Activated CD8-positive, alpha-beta T cell treated with anti-CD3 and anti-CD28 coated beads for 36 hours (primary cell): ENCODE data around the gene PDIA5. TPM values are rescaled to one million over a fixed set of nuclear protein-coding genes. Genes with fewer than 3 reads are reported as not detected.

Experiments
- ATAC-seq: fragments of 200-7000 bp; cut with Tn5 transposase; one replicate; pipeline ENCODE4 v1.10.0; 2021; ENCODE audit warnings: mild to moderate bottlenecking, moderate library complexity
- CTCF ChIA-PET: fragments of 350-600 bp; sonication (Branson Sonifier 250); formaldehyde crosslinking; loops from one replicate; lab custom pipeline; 2021; ENCODE audit warnings: antibody characterized with exemption; lab: Charles Lee
- POLR2A ChIA-PET: fragments of 350-600 bp; sonication (Branson Sonifier 250); formaldehyde crosslinking; loops from one replicate; lab custom pipeline; 2021; ENCODE audit warnings: antibody characterized with exemption; lab: Charles Lee
- DNase-seq: peaks from one replicate; pipeline ENCODE4 v3.0.0-alpha.2; 2020
- H3K27ac Mint-ChIP-seq: one replicate; pipeline ENCODE4 v1.8.0; 2021; ENCODE audit warnings: mild to moderate bottlenecking, mixed read lengths
- H3K27me3 Mint-ChIP-seq: one replicate; pipeline ENCODE4 v1.8.0; 2021; ENCODE audit warnings: mixed read lengths
- H3K36me3 Mint-ChIP-seq: one replicate; pipeline ENCODE4 v1.8.0; 2021; ENCODE audit warnings: low read depth, mixed read lengths
- H3K4me1 Mint-ChIP-seq: one replicate; pipeline ENCODE4 v1.8.0; 2021; ENCODE audit warnings: low read depth, mixed read lengths
- H3K4me3 Mint-ChIP-seq: one replicate; pipeline ENCODE4 v1.8.0; 2021; ENCODE audit warnings: mild to moderate bottlenecking, moderate library complexity, mixed read lengths
- H3K9me3 Mint-ChIP-seq: one replicate; pipeline ENCODE4 v1.8.0; 2021; ENCODE audit warnings: mixed read lengths
- intact Hi-C: fragments of 100-400 bp; cut with micrococcal nuclease; formaldehyde crosslinking; loops from one replicate; pipeline ENCODE4 v1.10.0; 2022
- total RNA-seq, 2 experiments: library from RNA; stranded (reverse); gene quantifications; one replicate each; pipeline ENCODE4 v1.2.3, GENCODE V29; 2021
- TF ChIP-seq, protein P1 (sequence below): fragments of 200-600 bp; IDR thresholded peaks from one replicate; pipeline ENCODE4 v1.8.0; 2022; ENCODE audit warnings: antibody characterized with exemption, mild to moderate bottlenecking

PDIA5 gene
- total RNA-seq, 2 experiments from 2014 or later: 17.9 to 19.0 TPM

DNA sequence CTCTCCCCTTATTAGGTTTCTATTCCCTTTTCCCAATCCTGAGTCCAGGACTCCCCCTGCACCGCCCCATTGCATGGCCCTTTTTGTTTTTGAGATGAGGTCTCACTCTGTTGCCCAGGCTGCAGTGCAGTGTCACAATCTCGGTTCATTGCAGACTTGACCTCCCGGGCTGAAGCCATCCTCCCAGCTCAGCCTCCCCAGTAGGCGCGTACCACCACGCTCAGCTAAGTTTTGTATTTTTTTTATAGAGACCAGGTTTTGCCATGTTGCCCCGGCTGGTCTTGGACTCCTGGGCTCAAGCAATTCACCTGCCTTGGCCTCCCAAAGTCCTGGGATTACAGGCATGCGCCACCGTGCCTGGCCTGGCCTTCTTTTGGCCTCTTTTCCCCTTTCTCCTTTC, 29.3 kb downstream of the PDIA5 start:
- Mint-ChIP-seq H3K9me3 (no peaks in the 10 kb centered on the region), H3K27me3 (no peaks in the 10 kb centered on the region), H3K4me3 (no peak overlapping the region), H3K27ac (no peak overlapping the region), H3K4me1 (peaks cover 4% of the 10 kb centered on the region), H3K36me3 (peaks cover 36% of the 10 kb centered on the region)
- DNase-seq (no peak), ATAC-seq (no peak)
- TF ChIP-seq, protein P1, sequence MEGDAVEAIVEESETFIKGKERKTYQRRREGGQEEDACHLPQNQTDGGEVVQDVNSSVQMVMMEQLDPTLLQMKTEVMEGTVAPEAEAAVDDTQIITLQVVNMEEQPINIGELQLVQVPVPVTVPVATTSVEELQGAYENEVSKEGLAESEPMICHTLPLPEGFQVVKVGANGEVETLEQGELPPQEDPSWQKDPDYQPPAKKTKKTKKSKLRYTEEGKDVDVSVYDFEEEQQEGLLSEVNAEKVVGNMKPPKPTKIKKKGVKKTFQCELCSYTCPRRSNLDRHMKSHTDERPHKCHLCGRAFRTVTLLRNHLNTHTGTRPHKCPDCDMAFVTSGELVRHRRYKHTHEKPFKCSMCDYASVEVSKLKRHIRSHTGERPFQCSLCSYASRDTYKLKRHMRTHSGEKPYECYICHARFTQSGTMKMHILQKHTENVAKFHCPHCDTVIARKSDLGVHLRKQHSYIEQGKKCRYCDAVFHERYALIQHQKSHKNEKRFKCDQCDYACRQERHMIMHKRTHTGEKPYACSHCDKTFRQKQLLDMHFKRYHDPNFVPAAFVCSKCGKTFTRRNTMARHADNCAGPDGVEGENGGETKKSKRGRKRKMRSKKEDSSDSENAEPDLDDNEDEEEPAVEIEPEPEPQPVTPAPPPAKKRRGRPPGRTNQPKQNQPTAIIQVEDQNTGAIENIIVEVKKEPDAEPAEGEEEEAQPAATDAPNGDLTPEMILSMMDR: no peak
- ChIA-PET POLR2A (no interaction called here), CTCF (no interaction called here)
- intact Hi-C loops: no loop called here

DNA sequence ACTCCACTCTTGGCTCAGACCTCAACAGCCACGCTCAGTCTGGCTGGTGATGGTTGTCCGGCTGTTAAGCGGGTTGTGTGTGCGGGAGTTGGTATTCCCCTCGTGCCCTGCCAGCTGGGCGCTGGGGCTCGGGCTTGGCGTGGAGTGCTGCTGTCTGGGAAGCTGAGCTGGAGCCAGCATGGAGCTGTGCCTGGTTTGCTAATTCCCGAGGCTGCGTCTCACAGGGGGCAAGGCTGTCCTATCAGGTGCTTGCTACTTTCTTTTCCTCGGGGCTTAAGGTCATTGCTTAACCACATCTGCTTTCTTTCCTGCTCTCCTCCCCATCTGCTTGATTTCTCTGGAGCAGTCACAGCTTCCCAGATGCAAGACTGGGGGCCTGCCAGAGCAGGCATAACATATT, 29.9 kb downstream of the PDIA5 start:
- no peak overlapping the region for H3K27ac Mint-ChIP-seq
- H3K27me3 Mint-ChIP-seq: no peaks in the 10 kb centered on the region
- H3K36me3 Mint-ChIP-seq: peaks cover 30% of the 10 kb centered on the region
- peaks cover 2% of the 10 kb centered on the region for H3K4me1 Mint-ChIP-seq
- DNase-seq (no peak), ATAC-seq (no peak)
- POLR2A ChIA-PET: no interaction called here
- CTCF ChIA-PET: no interaction called here
- TF ChIP-seq, protein P1: no peak
- intact Hi-C loops: no loop called here
- no peak overlapping the region for H3K4me3 Mint-ChIP-seq
- no peaks in the 10 kb centered on the region for H3K9me3 Mint-ChIP-seq

DNA sequence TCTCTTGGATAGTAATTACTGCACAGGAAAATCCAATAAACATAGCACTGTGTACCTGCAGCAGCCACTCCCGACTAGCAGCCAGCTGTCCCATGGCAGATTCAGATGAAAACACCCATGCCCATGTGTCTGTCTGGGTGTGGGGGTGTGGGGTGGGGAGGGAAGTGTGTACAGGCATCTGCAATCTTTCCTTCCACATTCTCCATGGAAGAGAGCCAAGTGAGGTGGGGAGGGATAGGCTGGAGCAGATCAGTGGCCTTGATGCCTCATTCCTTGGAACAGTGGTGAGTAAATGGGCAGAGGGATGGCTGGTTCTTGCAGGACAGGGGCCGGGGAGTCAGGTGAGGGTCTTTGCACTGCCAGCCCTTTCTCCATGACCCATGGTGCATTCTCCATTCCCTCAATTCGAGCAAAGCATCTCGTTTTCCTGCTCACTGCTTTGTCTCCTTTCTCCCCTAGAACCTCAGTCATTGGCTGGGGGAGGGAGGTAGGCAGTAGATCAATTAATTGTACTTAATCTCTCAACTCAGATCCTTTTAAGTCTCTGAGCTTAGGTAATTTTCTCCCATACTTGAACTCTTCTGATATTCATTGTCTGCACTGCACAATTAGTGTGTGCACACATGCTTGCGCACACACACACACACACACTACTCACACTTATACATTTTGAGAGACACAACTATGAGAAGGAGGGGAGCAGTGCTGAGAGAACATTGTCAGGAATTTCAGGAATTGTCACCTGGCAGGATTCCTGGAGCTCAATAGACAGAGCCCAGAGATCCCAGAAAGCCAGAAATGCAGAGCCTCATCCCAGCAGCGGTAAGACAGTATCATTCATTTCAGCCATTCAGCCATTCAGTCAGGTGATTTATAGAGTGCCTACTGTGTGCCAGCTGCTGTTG, 31.9 kb downstream of the PDIA5 start:
- no peak for ATAC-seq
- ChIA-PET POLR2A (interaction anchor here (0.6 kb wide), 1 partner anchor 544 kb away, joined by 3 read pairs; no protein-coding TSS in a partner anchor), CTCF (interaction anchor here (1.4 kb wide), 1 partner anchor 156 kb away, joined by 4 read pairs; no protein-coding TSS in a partner anchor)
- DNase-seq: no peak
- Mint-ChIP-seq H3K27me3 (no peaks in the 10 kb centered on the region), H3K27ac (no peak overlapping the region), H3K9me3 (no peaks in the 10 kb centered on the region), H3K4me1 (no peaks in the 10 kb centered on the region), H3K36me3 (peaks cover 25% of the 10 kb centered on the region), H3K4me3 (no peak overlapping the region)
- intact Hi-C loops: no loop called here
- TF ChIP-seq, protein P1: no peak

DNA sequence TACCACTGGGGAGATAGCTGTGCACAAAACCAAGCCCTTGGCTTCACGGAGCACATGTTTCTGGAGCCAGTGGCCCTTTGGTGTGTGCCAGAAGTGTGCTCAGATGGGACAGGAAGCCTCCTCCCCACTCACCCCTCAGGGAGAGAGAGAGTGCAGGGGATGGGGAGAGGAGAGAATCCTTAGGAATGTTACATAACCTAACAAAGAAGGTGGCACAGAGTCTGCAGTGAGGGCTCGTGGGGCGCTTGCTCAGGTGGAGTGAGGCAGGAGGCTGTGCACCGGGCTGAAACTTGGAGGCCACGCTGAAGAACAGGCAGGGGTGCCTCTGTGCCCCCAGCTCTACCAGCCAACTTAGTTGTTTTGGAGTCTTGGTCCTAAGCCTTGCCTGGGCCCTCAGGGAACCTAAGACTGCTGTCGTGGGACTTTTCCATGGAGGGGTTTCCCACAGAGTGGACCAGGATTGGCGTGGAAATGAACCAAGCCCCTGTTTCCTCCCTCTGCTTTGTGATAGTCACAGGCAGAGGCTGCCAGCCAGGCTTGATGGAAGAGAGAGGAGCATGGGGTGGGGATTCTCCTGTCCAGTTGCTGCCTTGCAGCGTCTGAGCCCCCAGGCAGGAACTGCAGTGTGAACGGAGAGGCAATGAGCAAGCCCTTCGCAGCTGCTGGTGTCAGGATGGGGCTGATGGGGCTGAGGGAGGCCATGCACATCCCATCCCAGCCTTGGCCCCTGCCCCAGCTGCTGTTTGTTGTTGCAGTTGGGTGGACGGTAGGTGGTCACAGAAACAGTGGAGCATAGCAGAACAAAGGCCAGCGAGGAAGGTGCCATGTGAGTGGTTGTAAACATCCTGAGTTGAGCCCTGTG, 32.7 kb downstream of the PDIA5 start:
- ATAC-seq: no peak
- no peak overlapping the region for H3K27ac Mint-ChIP-seq
- CTCF ChIA-PET: no interaction called here

More for the DNA sequence above, 32.7 kb downstream of the PDIA5 start:
- no peak overlapping the region for H3K4me3 Mint-ChIP-seq
- no peaks in the 10 kb centered on the region for H3K4me1 Mint-ChIP-seq
- TF ChIP-seq, protein P1: no peak
- POLR2A ChIA-PET: interaction anchor here (0.6 kb wide), 1 partner anchor 545 kb away, joined by 3 read pairs; no protein-coding TSS in a partner anchor
- no peak for DNase-seq
- intact Hi-C loops: no loop called here
- H3K36me3 Mint-ChIP-seq: peaks cover 24% of the 10 kb centered on the region
- no peaks in the 10 kb centered on the region for H3K27me3 Mint-ChIP-seq
- no peaks in the 10 kb centered on the region for H3K9me3 Mint-ChIP-seq
